HG03025 (cell line): Measurements from ENCODE around the gene PLCL1.

Source experiments
- ATAC-seq: cut with Tn5 transposase; IDR thresholded peaks from one replicate; pipeline ENCODE4 v1.9.1; 2021; ENCODE audit warnings: mild to moderate bottlenecking, moderate library complexity; ENCODE audit not compliant: unreplicated experiment, low FRiP score

The PLCL1 gene

DNA sequence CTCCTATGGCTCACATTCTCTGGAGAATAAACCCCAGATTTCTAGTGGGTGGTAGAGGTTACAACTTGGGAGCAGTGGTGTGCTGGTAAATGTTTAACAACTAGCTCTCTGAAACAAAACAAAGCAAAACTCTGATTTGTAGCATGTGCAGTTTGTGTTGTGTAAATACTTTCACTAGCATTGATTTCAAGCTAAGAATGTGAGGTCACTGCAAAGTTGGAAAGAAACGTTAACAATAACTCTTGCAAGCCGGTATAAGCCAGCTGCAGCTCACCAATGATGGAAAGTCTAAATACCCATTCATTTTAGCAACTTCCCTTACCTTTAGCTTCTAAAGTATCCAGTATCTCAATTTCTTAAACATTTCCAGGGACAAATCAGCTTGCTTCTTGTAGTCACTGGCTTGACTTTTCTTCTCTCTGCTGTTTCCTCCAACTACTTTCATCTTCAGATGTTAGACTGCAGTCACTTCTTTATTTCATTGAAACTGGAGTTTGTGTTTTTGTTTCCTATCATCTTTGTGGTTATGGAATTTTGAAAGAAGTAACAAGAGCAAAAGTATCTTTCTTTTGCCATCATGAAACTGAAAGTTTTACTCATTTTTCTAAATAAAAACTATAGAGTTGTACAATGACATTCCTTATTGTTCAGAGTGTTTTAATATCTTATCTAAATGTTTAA lies 140.2 kb downstream of the PLCL1 start:
- no peak for ATAC-seq

DNA sequence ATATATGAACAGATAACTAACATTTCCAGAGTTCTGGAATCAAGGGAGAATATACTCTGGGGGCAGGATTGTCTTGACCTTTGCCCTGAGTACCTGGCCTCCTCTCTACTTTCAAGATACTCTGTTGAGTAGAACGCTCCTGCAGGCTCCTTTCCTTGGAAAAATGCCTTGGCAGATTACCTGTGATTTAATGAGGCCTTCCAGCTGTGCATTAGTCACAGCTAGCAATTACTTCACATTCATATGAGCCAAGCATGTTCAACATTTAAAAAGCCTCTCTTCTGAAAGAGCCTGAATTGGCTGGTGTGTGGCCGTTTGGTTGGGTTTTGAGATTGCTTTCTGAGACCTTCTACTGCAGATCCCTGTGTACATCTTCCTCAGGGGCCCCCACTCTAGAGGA lies 142.2 kb downstream of the PLCL1 start:
- ATAC-seq, result no peak

DNA sequence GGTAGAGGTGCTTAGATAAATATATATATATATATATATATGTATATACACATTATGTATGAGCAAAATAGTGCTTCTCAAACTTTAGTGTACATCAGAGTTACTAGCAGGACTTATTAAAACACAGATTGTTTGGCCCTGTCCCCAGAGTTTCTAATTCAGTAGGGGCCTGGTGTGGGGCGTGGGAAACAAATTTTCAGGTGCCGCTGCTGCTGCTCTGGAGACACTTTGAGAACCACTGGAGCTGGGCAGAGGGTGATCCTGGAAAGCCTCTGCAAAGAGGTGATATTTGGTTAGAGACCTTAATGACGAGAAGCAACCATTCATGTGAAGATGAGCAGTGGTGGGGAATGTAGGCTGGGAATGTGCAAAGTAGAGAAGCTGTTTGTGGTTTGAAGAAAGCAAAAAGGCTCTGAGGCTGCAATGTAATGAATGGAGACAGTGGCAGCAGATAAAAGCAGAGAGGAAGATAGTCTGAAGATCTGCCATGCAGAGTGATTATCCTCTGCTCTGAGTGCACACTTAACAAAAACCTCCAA lies 142.9 kb downstream of the PLCL1 start:
- no peak for ATAC-seq

DNA sequence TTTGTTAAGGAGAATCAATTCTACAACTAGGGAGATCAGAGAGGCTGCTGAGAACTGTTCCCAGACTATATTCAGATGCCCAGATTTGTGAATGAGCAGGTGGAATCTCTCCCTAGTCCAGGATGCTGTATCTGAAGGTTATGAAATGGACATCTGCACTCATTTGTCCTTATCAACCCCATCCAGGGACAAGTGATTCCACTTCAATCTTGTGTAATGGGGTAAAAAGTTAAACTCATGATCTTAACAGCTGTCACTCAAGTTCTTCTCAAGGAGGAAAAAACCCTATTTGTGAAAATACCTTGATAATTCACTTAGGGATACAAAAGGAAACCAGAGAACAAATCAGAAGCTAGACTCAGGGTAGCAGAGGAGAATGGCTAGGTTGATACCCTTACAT lies 144.8 kb downstream of the PLCL1 start:
- ATAC-seq, result no peak

DNA sequence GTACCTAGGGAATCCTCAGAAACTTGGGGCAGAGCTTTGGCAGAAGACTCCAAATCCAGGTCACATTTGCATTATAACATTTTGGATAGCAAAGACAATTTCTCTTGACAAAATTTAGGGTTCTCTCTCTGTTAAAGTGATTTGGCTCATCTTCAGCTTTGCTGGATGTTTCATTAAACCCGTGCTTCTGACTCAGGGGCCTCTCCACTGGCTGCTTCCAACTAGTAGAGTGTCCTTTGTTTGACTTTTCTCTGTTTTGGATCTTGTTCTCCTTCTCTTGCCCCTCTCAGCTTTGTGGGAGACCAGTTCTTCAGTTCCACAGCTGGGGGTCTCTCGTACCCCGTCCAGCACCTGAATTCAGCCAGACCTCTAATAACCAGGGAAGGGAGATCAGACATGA lies 145.6 kb downstream of the PLCL1 start:
- ATAC-seq, result no peak

DNA sequence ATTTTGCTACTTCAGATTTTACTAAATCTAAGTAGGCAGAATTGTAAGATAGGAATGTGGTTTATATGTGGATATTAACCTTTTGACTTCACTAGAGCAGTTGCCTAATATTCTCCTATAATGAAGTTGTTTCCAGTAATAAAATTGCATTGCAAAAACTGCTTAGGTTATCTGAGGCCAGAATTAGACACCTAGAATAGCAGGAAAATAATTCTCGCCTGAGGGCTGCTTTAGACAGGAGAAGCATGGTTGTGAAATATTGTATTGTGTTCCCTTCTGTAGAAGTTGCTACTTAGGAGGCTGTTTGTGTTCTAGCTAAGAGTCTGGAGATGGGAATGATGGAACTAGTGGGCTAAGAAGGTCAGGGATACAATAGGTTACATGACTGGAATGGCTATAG lies 146.3 kb downstream of the PLCL1 start:
- ATAC-seq, result no peak

DNA sequence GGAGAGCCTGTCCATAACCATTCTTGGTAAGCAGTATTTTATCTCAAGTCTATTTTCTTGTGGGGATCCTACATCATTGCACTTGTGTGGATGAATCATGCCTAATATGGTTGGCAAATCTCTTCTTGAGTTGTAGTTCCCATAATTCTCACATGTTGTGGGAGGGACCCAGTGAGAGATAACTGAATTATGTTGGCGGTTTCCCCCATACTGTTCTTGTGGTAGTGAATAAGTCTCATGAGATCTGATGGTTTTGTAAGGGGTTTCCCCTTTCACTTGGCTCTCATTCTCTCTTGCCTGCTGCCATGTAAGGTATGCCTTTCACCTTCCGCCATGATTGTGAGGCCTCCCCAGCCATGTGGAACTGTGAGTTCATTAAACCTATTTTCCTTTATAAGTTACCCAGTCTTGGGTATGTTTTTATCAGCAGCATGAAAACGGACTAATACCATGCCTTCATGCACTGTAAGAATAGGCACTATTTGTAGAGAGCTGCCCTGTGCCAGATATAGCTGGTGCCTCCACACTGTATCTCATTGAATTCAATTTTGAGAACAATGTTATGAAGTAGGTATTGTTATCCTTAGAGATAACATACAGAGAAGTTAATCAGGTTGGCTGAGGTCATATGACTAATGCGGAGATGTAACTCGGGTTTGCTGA lies 148.3 kb downstream of the PLCL1 start:
- ATAC-seq, result no peak

DNA sequence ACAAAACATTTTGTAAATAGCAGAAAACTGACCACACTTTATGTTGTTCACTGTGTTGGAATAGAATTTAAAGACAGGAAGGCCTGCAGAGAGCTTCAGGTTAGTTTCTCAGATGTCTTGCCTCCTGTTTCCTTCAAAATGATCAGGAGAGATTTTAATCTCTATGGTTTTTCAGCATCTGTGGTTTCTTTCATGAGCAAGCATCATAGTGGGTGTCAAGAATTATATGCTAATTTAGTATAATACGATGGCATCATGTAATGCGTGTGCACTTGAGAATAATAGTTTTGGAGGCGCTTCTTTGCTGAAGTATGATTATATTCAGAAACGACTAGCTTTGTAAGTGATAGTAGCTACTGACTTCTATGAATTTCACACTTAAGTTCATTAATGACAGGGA lies 149.9 kb downstream of the PLCL1 start:
- ATAC-seq, result no peak

DNA sequence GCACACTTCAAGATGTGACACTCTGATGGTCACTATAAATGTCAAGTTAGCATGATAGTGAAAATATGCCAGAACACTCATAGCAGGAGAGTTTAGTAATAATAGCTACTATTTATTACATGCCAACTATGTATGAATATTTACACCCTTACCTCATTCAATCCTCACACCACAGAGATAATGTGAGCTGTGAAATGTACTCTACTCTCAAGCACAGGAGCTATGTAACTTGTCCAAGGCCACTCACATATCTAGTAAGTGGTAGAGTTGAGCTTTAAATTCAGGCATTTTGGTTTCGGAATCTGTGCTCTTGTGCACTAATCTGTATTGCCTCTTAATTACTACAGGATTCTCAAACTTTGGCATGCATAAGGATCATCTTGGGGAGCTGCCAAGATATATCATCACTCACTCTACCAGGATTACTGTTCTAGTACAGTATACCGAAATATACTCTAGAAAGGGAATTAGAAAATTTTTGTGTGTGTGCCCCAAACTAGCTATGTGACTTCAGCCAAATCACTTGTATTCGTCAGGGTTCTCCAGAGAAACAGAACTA lies 154.3 kb downstream of the PLCL1 start:
- no peak for ATAC-seq

DNA sequence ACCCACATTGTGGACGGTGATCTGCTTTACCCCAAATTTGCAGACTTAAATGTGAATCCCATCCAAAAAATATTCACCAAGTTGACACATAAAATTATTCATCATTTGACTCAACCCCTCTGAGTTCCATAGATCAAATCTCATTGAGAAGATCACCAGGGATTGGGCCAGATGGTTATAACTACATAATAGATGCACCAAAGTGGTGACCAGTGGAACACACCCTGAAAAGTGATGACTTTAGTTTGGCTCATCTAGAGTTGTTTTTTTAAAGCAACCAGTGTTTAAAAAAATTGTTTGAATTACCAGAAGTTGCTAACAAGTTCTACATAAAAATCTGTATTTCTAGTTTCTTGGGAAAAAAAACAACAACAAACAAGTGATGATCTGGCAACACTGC lies 155.0 kb downstream of the PLCL1 start:
- ATAC-seq, result no peak

DNA sequence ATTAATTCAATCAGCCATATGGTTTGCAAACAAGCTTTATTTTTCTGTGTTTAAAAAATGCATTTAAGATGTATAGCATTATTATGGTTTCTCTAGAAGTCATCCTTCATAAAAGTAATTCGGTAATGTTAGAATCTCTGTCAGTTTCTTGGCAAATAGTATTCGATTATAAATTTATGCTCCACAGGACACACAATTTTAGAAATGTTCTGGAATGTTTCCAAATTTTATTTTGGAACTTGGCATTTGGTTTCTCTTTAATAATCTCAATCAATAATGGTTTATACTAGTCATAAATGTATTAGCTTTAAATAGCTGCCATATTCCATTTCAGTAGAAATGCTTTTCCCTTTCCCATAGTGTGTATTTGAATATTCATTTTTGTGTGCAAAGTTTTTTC lies 156.4 kb downstream of the PLCL1 start:
- ATAC-seq, result no peak

DNA sequence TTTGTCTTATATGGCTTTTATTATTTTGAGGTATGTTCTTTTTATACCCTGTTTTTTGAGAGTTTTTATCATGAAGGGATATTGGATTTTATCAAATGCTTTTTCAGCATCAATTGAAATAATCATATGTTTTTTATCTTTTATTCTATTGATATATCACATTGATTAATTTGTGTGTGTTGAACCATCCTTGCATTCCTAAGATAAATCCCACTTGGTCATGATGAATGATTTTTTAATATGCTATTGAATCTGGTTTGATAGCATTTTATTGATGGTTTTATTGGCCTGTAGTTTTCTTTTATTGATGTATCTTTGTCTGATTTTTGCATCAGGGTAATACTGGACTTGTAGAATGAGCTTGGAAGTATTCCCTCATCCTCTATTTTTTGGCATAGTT lies 160.3 kb downstream of the PLCL1 start:
- no peak for ATAC-seq

DNA sequence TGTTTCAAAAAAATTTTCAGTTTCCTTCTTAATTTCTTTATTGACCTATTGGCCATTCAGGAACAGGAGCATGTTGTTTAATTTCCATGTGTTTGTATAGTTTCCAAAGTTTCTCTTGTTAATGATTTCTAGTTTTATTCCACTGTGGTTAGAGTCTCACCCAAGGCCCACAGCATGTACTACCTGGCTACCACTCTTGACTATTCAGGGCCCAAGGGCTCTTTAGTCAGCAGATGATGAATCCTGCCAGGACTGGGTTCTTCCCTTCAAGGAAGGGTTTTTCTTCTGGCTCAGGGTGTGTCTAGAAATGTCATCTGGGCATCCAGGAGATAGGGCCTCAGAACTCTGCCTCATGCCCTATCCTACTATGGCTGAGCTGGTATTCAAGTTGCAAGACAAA lies 161.4 kb downstream of the PLCL1 start:
- ATAC-seq, result no peak

DNA sequence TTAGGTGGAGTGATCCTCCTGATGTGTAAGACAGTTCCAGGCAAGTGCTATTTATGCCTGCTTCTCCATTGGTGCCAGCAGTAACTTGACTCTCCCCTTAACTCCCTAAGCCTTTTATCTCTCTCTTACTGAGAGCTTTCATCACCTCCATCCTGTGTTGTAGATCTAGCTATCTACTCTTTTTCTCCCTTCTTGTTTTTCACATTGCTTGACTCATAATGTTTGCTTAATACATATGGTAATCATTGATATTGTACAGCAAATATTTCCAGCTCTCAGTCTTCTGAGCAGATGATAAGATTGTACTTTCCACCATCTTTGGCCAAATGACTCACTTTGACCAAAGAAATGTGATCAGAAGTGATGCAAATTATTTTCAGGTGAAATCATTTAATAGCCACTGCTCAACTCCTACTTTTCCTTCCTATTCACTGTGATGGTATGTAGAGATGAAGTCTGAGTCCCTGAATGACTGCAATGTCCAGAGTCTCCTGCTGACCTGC lies 165.0 kb downstream of the PLCL1 start:
- no peak for ATAC-seq

DNA sequence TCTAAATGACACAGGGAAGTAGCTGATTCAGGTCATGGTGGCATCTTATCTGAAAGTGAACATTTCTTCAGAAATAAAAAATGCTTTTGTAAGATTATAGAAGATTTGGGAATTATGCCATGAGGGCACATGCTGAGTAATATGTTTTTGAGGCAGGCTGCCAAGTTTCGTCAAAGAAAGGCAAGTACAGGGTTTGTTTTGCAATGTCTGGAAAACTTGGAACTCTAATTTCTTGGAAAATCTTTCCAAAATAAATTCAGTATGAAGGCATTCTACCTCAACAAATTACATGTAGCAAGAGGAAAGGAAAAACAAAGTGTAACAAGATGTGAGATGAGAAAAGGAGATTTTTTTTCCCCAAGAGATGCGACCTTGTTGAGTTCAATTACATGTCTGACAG lies 167.7 kb downstream of the PLCL1 start:
- no peak for ATAC-seq

DNA sequence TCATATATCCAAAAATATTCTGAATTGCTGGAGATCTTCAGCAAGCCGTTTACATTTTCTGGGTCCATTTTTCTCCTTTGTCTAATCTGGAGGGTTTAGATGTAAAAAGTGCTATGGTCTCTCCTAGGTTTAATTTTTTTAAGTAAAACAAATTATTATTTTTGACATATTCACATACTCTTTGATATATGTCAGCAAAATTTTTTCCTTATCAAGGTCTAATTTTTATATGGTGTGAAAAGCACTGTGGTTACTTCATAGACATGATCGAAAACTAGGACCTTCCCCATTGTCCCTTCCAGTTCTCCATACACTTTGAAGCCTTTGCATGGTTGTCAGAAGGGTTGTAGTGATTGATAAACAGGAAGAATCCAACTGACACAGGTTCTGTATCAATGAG lies 168.2 kb downstream of the PLCL1 start:
- ATAC-seq, result no peak

DNA sequence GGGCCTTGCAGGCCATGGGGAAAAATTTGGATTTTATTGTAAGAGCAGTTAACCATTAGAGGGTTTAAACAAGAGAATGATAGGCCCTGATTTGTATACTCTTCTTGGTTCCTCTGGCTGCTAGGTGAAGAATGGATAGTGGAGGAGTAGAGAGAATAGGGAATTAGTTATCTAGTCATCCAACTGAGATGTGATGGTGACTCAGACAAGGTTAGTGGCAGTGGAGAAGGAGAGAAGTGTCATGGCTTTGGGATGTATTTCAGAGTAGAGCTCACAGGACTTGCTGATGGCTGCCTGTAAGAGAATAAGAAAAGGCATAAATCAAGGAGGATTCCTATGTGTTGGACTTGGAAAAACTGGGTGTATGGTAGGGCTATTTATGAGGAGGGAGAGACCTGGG lies 169.4 kb downstream of the PLCL1 start:
- no peak for ATAC-seq

DNA sequence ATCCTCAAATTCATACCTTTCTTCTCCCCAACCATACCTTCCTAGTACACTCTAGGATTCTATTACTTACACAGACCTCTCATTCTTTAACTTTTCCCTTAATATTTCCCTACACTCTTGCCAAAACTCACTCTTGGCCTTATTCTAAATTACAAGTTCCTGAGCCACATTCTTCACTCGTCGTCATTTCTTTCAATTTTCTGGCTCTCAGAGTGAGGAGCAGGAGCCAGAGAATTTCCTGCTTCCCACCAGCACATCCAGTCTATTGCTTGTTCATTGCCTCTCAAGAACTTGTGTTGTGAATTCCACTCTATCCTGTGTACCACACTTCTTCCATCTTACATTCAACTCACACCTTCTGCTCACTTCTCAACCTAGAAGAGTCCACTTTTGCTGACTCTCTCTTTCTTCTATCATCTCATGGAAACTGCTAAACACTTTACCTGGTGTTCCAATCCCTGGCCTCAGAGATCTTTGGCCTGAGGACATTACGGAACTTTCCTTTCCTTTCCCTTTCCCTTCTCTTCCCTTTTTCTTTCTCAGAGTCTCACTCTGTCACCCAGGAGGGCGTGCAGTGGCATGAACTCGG lies 171.6 kb downstream of the PLCL1 start:
- ATAC-seq, result no peak

DNA sequence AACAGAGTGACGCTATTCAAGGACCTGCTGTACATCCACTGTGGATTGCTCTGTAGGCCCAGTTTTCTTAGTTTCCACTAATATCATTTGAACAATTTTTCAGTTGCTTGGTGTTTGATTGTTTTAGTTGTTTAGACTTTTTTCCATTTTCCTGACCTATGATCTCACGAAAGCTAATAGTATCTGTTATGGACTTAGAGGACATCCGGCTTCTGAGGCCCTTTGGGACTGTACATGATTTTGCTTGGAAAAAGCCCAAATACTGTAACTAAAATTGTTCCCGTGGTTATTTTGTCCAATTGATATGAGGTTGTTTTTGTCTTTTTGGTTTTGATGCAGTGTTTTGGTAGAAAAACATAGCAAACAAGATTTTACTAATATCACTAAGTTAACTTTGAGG lies 174.6 kb downstream of the PLCL1 start:
- ATAC-seq, result no peak

DNA sequence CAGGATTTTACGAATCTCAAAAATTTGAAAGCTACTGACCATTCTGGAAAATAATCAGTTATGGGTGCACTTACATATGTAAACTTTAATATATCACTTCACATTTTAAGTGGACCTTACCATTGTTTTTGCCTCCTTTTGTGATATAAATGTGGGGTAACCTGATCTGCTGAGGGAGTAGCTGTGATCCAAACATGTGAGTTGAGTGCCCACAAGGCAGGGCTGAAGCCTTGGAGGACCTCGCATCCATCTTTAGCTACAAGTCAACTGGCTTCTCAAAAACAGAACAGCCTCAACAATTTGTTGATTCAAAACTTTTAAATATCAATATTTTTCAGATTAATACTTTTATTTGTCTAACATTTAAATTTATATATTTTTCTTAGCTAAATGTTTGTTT lies 178.2 kb downstream of the PLCL1 start:
- ATAC-seq, result no peak

DNA sequence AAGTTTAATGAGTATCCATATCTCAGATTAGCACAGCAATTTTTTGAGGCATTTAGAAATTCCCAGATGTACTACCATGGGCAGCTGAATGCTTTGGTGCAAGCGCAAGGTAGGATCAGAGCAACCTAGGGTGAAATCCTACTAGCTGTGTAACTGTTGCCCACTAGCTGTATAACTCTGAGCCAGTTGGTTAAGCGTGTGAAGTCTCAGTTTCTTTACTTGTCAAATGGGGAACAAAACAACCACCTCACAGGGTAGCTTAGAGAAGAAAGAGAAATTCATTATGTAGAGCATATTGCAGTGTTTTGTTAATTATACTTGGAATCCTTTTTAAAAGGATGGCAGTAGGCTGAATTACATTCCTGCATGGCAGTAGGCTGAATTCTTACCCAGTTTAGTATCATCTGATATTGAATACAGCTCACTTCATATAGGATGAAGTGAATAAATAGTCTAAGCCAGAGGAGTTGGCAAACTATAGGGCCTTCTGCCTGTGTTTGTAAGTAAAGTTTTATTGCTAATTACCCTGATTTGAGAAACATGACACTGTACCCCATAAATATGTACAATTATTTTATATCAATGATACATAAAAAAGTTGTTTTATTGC lies 180.7 kb downstream of the PLCL1 start:
- ATAC-seq, result no peak
